ENCODE measurements around the gene TTC27.
"Not testable (repeated sequence)": the region's sequence is repeated elsewhere in the genome, so short reads cannot be mapped to it uniquely, and the experiment has no call there.

TTC27 gene

GRCh38 chr2:32632089-32632488, 4.2 kb downstream of the TTC27 start:
- H2BK12ac ChIP-seq (ENCODE audit: low read length) = no peak overlapping the region
- DNase-seq (ENCODE audit: low spot score) = no peak
- no peak overlapping the region for H2BK15ac ChIP-seq (ENCODE audit: low read length)
- no peak overlapping the region for H4K91ac ChIP-seq (ENCODE audit: low read depth, low read length, poor library complexity)
- H3K14ac ChIP-seq (ENCODE audit: low read length) = no peak overlapping the region
- no peaks in the 10 kb centered on the region for H3K9me3 ChIP-seq (replicated peaks in 1 of 2; ENCODE audit: control insufficient read depth in 2 of 2, insufficient read depth in 1 of 2, low read depth in 1 of 2, low read length in 2 of 2)
- H3K4me3 ChIP-seq (ENCODE audit: low read length in 2 of 2) = no peak overlapping the region
- no peaks in the 10 kb centered on the region for H3K27me3 ChIP-seq (ENCODE audit: control insufficient read depth in 3 of 3, insufficient read depth in 3 of 3, low read depth in 1 of 3, low read length in 3 of 3)
- H4K8ac ChIP-seq (ENCODE audit: low read depth, low read length) = no peak overlapping the region
- H2BK120ac ChIP-seq (ENCODE audit: low read depth, low read length) = no peak overlapping the region
- no peak overlapping the region for H3K18ac ChIP-seq (ENCODE audit: low read length)
- H3K36me3 ChIP-seq (replicated peaks in 1 of 2; ENCODE audit: control insufficient read depth in 2 of 2, insufficient read depth in 2 of 2, low read length in 2 of 2) = peaks cover 0 to 13% of the 10 kb centered on the region in 2 donors
- no peaks in the 10 kb centered on the region for H3K79me1 ChIP-seq (ENCODE audit: low read depth, low read length)
- no peak overlapping the region for H3K4me2 ChIP-seq (ENCODE audit: insufficient read depth, low read length, poor library complexity, severe bottlenecking)
- no peak overlapping the region for H3K9ac ChIP-seq (ENCODE audit: low read depth, low read length, poor library complexity)
- H3K23ac ChIP-seq (ENCODE audit: low read depth, low read length, poor library complexity) = no peak overlapping the region
- no peak overlapping the region for H3K27ac ChIP-seq (replicated peaks; ENCODE audit: low read length)
- H2AK5ac ChIP-seq (ENCODE audit: low read depth, low read length) = no peak overlapping the region
- WGBS, 2 donors (ENCODE audit: extremely low coverage in 2 of 2, insufficient read length in 2 of 2, insufficient replicate concordance in 1 of 2) = no CpG with 5 or more reads among the region's 5 CpGs
- H3K4me1 ChIP-seq (ENCODE audit: control insufficient read depth in 2 of 2, insufficient read depth in 1 of 2, low read depth in 1 of 2, low read length in 2 of 2) = peaks cover 0 to 5% of the 10 kb centered on the region in 2 donors
- H3K4ac ChIP-seq (ENCODE audit: low read length) = no peak overlapping the region
- no peak overlapping the region for H2AFZ ChIP-seq (ENCODE audit: low read length)
- no peak overlapping the region for H2BK5ac ChIP-seq (ENCODE audit: low read length)

- Histone ChIP-seq H3K27ac (replicated peaks; ENCODE audit: low read length) (no peak overlapping the region), H3K79me1 (ENCODE audit: low read depth, low read length) (no peaks in the 10 kb centered on the region), H3K9ac (ENCODE audit: low read depth, low read length, poor library complexity) (no peak overlapping the region), H3K4me2 (ENCODE audit: insufficient read depth, low read length, poor library complexity, severe bottlenecking) (no peak overlapping the region), H3K27me3 (ENCODE audit: control insufficient read depth in 3 of 3, insufficient read depth in 3 of 3, low read depth in 1 of 3, low read length in 3 of 3) (no peaks in the 10 kb centered on the region), H2BK12ac (ENCODE audit: low read length) (no peak overlapping the region), H3K4ac (ENCODE audit: low read length) (no peak overlapping the region), H2BK15ac (ENCODE audit: low read length) (no peak overlapping the region), H3K4me1 (ENCODE audit: control insufficient read depth in 2 of 2, insufficient read depth in 1 of 2, low read depth in 1 of 2, low read length in 2 of 2) (peaks cover 0 to 4% of the 10 kb centered on the region in 2 donors), H3K23ac (ENCODE audit: low read depth, low read length, poor library complexity) (no peak overlapping the region), H2AFZ (ENCODE audit: low read length) (no peak overlapping the region), H3K14ac (ENCODE audit: low read length) (no peak overlapping the region), H4K91ac (ENCODE audit: low read depth, low read length, poor library complexity) (no peak overlapping the region), H3K18ac (ENCODE audit: low read length) (no peak overlapping the region), H3K36me3 (replicated peaks in 1 of 2; ENCODE audit: control insufficient read depth in 2 of 2, insufficient read depth in 2 of 2, low read length in 2 of 2) (peaks cover 0 to 18% of the 10 kb centered on the region in 2 donors), H4K8ac (ENCODE audit: low read depth, low read length) (no peak overlapping the region), H3K9me3 (replicated peaks in 1 of 2; ENCODE audit: control insufficient read depth in 2 of 2, insufficient read depth in 1 of 2, low read depth in 1 of 2, low read length in 2 of 2) (no peaks in the 10 kb centered on the region), H2BK5ac (ENCODE audit: low read length) (no peak overlapping the region), H2AK5ac (ENCODE audit: low read depth, low read length) (no peak overlapping the region), H2BK120ac (ENCODE audit: low read depth, low read length) (no peak overlapping the region), H3K4me3 (ENCODE audit: low read length in 2 of 2) (no peak overlapping the region)
- WGBS, 2 donors (ENCODE audit: extremely low coverage in 2 of 2, insufficient read length in 2 of 2, insufficient replicate concordance in 1 of 2) = no CpG with 5 or more reads among the region's 3 CpGs
- DNase-seq (ENCODE audit: low spot score) = no peak
These were observed 5.2 kb downstream of the TTC27 start for GRCh38 chr2:32633040-32633439.

GRCh38 chr2:32638548-32638947, 10.7 kb downstream of the TTC27 start:
- H3K14ac ChIP-seq (ENCODE audit: low read length); H3K79me1 ChIP-seq (ENCODE audit: low read depth, low read length); DNase-seq (ENCODE audit: low spot score); H2BK120ac ChIP-seq (ENCODE audit: low read depth, low read length); H3K27me3 ChIP-seq (ENCODE audit: control insufficient read depth in 3 of 3, insufficient read depth in 3 of 3, low read depth in 1 of 3, low read length in 3 of 3); H3K4ac ChIP-seq (ENCODE audit: low read length); H3K4me3 ChIP-seq (ENCODE audit: low read length in 2 of 2); H2AFZ ChIP-seq (ENCODE audit: low read length); H3K23ac ChIP-seq (ENCODE audit: low read depth, low read length, poor library complexity); H2BK15ac ChIP-seq (ENCODE audit: low read length); H4K8ac ChIP-seq (ENCODE audit: low read depth, low read length); H4K91ac ChIP-seq (ENCODE audit: low read depth, low read length, poor library complexity); H2BK5ac ChIP-seq (ENCODE audit: low read length); H2BK12ac ChIP-seq (ENCODE audit: low read length); H3K4me2 ChIP-seq (ENCODE audit: insufficient read depth, low read length, poor library complexity, severe bottlenecking); H2AK5ac ChIP-seq (ENCODE audit: low read depth, low read length); H3K9ac ChIP-seq (ENCODE audit: low read depth, low read length, poor library complexity); H3K4me1 ChIP-seq (ENCODE audit: control insufficient read depth in 2 of 2, insufficient read depth in 1 of 2, low read depth in 1 of 2, low read length in 2 of 2); H3K18ac ChIP-seq (ENCODE audit: low read length); H3K27ac ChIP-seq (replicated peaks; ENCODE audit: low read length); H3K9me3 ChIP-seq (replicated peaks in 1 of 2; ENCODE audit: control insufficient read depth in 2 of 2, insufficient read depth in 1 of 2, low read depth in 1 of 2, low read length in 2 of 2): not testable (repeated sequence)
- WGBS, 2 donors (ENCODE audit: extremely low coverage in 2 of 2, insufficient read length in 2 of 2, insufficient replicate concordance in 1 of 2) = no CpG with 5 or more reads among the region's 5 CpGs
- H3K36me3 ChIP-seq (replicated peaks in 1 of 2; ENCODE audit: control insufficient read depth in 2 of 2, insufficient read depth in 2 of 2, low read length in 2 of 2) = peaks cover 9 to 32% of the 10 kb centered on the region in 2 donors

GRCh38 chr2:32641180-32641579, 13.3 kb downstream of the TTC27 start:
- Histone ChIP-seq H3K4me1 (ENCODE audit: control insufficient read depth in 2 of 2, insufficient read depth in 1 of 2, low read depth in 1 of 2, low read length in 2 of 2) (no peaks in the 10 kb centered on the region), H3K36me3 (replicated peaks in 1 of 2; ENCODE audit: control insufficient read depth in 2 of 2, insufficient read depth in 2 of 2, low read length in 2 of 2) (peaks cover 9 to 32% of the 10 kb centered on the region in 2 donors), H3K4me2 (ENCODE audit: insufficient read depth, low read length, poor library complexity, severe bottlenecking) (no peak overlapping the region), H2AFZ (ENCODE audit: low read length) (no peak overlapping the region), H3K79me1 (ENCODE audit: low read depth, low read length) (no peaks in the 10 kb centered on the region), H4K91ac (ENCODE audit: low read depth, low read length, poor library complexity) (no peak overlapping the region), H3K9me3 (replicated peaks in 1 of 2; ENCODE audit: control insufficient read depth in 2 of 2, insufficient read depth in 1 of 2, low read depth in 1 of 2, low read length in 2 of 2) (no peaks in the 10 kb centered on the region), H2BK5ac (ENCODE audit: low read length) (no peak overlapping the region), H4K8ac (ENCODE audit: low read depth, low read length) (no peak overlapping the region), H2BK120ac (ENCODE audit: low read depth, low read length) (no peak overlapping the region), H3K18ac (ENCODE audit: low read length) (no peak overlapping the region), H2BK12ac (ENCODE audit: low read length) (no peak overlapping the region), H3K9ac (ENCODE audit: low read depth, low read length, poor library complexity) (no peak overlapping the region), H3K4ac (ENCODE audit: low read length) (no peak overlapping the region), H3K23ac (ENCODE audit: low read depth, low read length, poor library complexity) (no peak overlapping the region), H2BK15ac (ENCODE audit: low read length) (no peak overlapping the region), H3K4me3 (ENCODE audit: low read length in 2 of 2) (no peak overlapping the region), H3K27me3 (ENCODE audit: control insufficient read depth in 3 of 3, insufficient read depth in 3 of 3, low read depth in 1 of 3, low read length in 3 of 3) (no peaks in the 10 kb centered on the region), H3K27ac (replicated peaks; ENCODE audit: low read length) (no peak overlapping the region), H3K14ac (ENCODE audit: low read length) (no peak overlapping the region), H2AK5ac (ENCODE audit: low read depth, low read length) (no peak overlapping the region)
- DNase-seq (ENCODE audit: low spot score) = no peak
- no CpG with 5 or more reads among the region's 5 CpGs for WGBS, 2 donors (ENCODE audit: extremely low coverage in 2 of 2, insufficient read length in 2 of 2, insufficient replicate concordance in 1 of 2)
